Nephron (organoid): ENCODE data around the gene GNE.

Source experiments
- H3K27ac Mint-ChIP-seq, 3 experiments: 2 replicates each; pipeline ENCODE4 v1.8.0; 2020; ENCODE audit warnings: mixed read lengths in 3 of 3, mild to moderate bottlenecking in 2 of 3, moderate library complexity in 1 of 3
- H3K27me3 Mint-ChIP-seq: 2 replicates; pipeline ENCODE4 v1.8.0; 2021; ENCODE audit warnings: low read depth, mild to moderate bottlenecking, moderate library complexity, mixed read lengths
- H3K36me3 Mint-ChIP-seq: 2 replicates; pipeline ENCODE4 v1.8.0; 2020; ENCODE audit warnings: low read depth, mixed read lengths
- H3K4me1 Mint-ChIP-seq: 2 replicates; pipeline ENCODE4 v1.8.0; 2020; ENCODE audit warnings: mixed read lengths
- H3K4me3 Mint-ChIP-seq, 3 experiments: 2 replicates each; pipeline ENCODE4 v1.8.0; 2020; ENCODE audit warnings: mild to moderate bottlenecking in 3 of 3, mixed read lengths in 3 of 3, moderate library complexity in 2 of 3
- H3K9me3 Mint-ChIP-seq: 2 replicates; pipeline ENCODE4 v1.8.0; 2020; ENCODE audit warnings: mixed read lengths
- TF ChIP-seq, protein P1 (sequence below), 3 experiments: fragments of 200-600 bp; sonication (generic); IDR thresholded peaks; one replicate each; pipeline ENCODE4 v1.5.0; 2021; ENCODE audit warnings: antibody characterized with exemption in 3 of 3; ENCODE audit not compliant: unreplicated experiment in 3 of 3

The GNE gene

DNA sequence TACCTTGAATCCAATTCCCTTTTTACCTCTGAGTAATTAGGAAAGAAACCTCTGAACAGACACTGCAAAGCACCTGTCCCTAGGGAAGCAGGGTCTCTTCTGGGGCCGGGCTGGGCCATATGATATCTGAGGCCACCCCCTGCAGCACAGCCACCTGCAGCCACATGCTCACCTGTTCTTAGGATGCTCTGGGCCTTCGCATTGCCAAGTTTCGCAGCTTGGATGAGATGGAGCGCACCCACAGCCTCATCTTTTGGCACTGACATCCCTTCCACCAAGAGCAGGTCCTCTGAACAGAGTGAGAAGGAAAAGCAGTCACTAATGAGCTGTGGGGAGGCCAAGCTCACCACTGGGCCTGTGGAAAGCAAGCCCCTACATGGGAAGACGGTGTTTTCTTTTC is 40.2 kb downstream of the GNE start:
- H3K9me3 Mint-ChIP-seq: peaks cover 7% of the 10 kb centered on the region
- TF ChIP-seq, protein P1, sequence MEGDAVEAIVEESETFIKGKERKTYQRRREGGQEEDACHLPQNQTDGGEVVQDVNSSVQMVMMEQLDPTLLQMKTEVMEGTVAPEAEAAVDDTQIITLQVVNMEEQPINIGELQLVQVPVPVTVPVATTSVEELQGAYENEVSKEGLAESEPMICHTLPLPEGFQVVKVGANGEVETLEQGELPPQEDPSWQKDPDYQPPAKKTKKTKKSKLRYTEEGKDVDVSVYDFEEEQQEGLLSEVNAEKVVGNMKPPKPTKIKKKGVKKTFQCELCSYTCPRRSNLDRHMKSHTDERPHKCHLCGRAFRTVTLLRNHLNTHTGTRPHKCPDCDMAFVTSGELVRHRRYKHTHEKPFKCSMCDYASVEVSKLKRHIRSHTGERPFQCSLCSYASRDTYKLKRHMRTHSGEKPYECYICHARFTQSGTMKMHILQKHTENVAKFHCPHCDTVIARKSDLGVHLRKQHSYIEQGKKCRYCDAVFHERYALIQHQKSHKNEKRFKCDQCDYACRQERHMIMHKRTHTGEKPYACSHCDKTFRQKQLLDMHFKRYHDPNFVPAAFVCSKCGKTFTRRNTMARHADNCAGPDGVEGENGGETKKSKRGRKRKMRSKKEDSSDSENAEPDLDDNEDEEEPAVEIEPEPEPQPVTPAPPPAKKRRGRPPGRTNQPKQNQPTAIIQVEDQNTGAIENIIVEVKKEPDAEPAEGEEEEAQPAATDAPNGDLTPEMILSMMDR (IDR thresholded peaks at IDR 0.05; ENCODE audit: unreplicated experiment in 3 of 3): no peak

DNA sequence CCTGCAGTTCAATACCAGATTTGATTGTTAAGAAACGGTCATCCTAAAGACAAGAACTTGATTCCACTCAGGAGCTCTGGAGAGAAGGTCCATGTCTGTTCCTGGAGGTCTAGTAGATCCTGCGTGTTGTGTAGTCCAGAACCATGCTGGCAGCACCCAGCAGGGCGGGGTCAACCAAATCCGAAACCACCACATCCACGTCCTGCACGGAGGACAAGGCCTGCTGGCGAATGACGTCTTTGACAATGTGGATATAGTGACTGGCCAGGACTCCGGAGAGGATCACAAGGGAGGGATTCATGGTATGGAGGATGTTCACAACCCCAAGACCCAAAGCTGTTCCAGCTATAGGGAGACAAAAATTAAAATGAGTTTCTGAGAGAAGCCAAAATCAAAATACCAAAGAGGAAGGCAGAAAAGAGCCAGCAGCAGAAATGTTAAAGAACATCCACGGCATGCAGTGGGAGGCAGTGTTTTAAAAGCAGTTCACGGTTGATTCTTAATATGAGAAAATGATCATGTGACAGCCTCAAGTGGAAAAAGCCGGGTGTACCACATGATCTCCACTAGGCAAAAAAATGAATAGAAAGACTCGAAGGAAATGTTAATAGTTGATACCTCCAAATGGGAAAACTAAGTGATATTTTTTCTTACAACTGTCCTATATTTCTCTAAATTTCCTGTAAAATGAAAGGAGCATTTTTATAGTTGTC is 40.8 kb downstream of the GNE start:
- peaks cover 8% of the 10 kb centered on the region for H3K4me1 Mint-ChIP-seq
- peaks cover under 1% of the 10 kb centered on the region for H3K9me3 Mint-ChIP-seq
- H3K4me3 Mint-ChIP-seq: no peak overlapping the region
- peak overlapping the region in 2 of 3 experiments; percentile 10 to 15 for H3K27ac Mint-ChIP-seq
- H3K27me3 Mint-ChIP-seq: no peaks in the 10 kb centered on the region
- peaks cover 74% of the 10 kb centered on the region for H3K36me3 Mint-ChIP-seq
- TF ChIP-seq, protein P1 (IDR thresholded peaks at IDR 0.05; ENCODE audit: unreplicated experiment in 3 of 3): no peak

More for the DNA sequence above, 40.2 kb downstream of the GNE start:
- Mint-ChIP-seq H3K4me1 (peaks cover 8% of the 10 kb centered on the region), H3K4me3 (no peak overlapping the region), H3K27ac (peak overlapping the region in 1 of 3 experiments; percentile 4), H3K27me3 (no peaks in the 10 kb centered on the region), H3K36me3 (peaks cover 74% of the 10 kb centered on the region)

DNA sequence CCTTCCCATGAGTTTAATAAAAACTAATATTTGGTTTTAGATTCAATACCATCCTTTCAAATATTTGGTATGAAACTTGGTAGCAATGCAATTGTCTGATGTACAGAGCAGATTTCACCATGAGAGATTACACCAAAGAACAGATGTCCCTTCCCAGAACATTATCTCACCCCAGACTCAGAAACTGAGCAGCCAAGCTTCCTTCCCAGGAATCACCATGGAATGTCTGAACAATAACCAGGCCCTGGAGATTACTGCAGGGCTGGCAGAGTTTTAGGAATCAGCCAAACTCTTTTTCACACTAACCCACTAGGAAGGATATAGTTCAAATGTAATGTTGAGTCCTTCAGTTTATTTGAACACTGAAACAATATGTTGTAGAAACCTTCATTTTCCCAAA is 43.7 kb downstream of the GNE start:
- Mint-ChIP-seq H3K36me3 (peaks cover 76% of the 10 kb centered on the region), H3K4me1 (peaks cover 8% of the 10 kb centered on the region), H3K27ac (peak overlapping the region; percentile 24 to 64 (median 49)), H3K9me3 (no peaks in the 10 kb centered on the region), H3K27me3 (no peaks in the 10 kb centered on the region), H3K4me3 (no peak overlapping the region)
- TF ChIP-seq, protein P1 (IDR thresholded peaks at IDR 0.05; ENCODE audit: unreplicated experiment in 3 of 3): no peak

DNA sequence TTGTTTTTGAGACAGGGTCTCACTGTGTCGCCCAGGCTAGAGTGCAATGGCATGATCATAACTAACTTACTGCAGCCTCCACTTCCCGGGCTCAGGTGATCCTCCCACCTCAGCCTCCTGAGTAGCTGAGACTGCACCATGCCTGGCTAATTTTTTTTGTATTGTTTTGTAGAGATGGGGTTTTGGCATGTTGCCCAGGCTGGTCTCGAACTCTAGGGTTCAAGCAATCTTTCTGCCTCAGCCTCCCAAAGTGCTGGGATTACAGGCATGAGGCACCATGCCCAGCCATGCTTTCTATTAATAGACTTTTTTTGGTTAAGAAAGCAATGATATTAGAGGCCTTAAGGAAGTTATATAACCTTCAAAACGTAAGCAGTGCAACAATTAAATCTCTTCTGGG is 44.3 kb downstream of the GNE start:
- Mint-ChIP-seq H3K9me3 (no peaks in the 10 kb centered on the region), H3K4me3 (no peak overlapping the region), H3K27me3 (no peaks in the 10 kb centered on the region), H3K27ac (no peak overlapping the region), H3K36me3 (peaks cover 76% of the 10 kb centered on the region), H3K4me1 (peaks cover 8% of the 10 kb centered on the region)
- TF ChIP-seq, protein P1 (IDR thresholded peaks at IDR 0.05; ENCODE audit: unreplicated experiment in 3 of 3): no peak

DNA sequence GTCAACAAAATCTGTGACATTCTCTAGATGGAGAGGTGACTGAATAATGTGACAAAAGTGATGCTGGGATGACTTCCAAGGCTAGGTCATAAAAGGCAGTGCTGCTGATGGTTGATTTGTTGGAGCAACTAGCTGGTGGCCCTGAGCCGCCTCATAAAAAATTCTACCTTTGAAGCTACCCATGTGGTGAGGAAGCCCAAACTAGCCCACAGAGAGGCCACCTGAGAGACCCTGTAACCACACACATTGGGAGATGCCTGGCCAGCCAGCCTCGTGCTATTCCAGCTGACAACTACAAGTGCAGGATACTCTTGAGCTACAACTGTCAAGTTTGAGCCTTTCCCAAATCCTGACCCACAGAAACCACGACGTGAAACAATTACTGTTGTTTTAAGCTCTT is 44.9 kb downstream of the GNE start:
- TF ChIP-seq, protein P1 (IDR thresholded peaks at IDR 0.05; ENCODE audit: unreplicated experiment in 3 of 3): no peak
- Mint-ChIP-seq H3K4me3 (no peak overlapping the region), H3K27ac (no peak overlapping the region), H3K4me1 (peaks cover 8% of the 10 kb centered on the region), H3K36me3 (peaks cover 76% of the 10 kb centered on the region), H3K9me3 (no peaks in the 10 kb centered on the region), H3K27me3 (no peaks in the 10 kb centered on the region)

DNA sequence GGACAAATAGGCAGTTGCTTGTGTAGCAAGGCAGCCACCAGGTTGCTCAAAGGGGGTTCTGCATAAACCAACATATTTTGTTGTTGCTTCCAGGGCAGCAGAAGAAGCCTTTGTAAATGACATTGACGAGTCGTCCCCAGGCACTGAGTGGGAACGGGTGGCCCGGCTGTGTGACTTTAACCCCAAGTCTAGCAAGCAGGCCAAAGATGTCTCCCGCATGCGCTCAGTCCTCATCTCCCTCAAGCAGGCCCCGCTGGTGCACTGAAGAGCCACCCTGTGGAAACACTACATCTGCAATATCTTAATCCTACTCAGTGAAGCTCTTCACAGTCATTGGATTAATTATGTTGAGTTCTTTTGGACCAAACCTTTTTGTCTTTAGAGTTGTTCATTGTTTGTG is 46.7 kb downstream of the GNE start:
- Mint-ChIP-seq H3K27me3 (no peaks in the 10 kb centered on the region), H3K4me3 (no peak overlapping the region), H3K27ac (peak overlapping the region in 1 of 3 experiments; percentile 21), H3K4me1 (peaks cover 12% of the 10 kb centered on the region), H3K9me3 (no peaks in the 10 kb centered on the region), H3K36me3 (peaks cover 82% of the 10 kb centered on the region)
- TF ChIP-seq, protein P1 (IDR thresholded peaks at IDR 0.05; ENCODE audit: unreplicated experiment in 3 of 3): no peak
